Fibroblast of skin of abdomen (primary cell): ENCODE measurements around the gene AP1G2.
A peak's percentile ranks its signal among the peaks of the same experiment; 100 is the strongest.

Experiments used
- DNase-seq: peaks from one replicate; pipeline ENCODE4 v3.0.0-alpha.2; 2013

The AP1G2 gene

DNA sequence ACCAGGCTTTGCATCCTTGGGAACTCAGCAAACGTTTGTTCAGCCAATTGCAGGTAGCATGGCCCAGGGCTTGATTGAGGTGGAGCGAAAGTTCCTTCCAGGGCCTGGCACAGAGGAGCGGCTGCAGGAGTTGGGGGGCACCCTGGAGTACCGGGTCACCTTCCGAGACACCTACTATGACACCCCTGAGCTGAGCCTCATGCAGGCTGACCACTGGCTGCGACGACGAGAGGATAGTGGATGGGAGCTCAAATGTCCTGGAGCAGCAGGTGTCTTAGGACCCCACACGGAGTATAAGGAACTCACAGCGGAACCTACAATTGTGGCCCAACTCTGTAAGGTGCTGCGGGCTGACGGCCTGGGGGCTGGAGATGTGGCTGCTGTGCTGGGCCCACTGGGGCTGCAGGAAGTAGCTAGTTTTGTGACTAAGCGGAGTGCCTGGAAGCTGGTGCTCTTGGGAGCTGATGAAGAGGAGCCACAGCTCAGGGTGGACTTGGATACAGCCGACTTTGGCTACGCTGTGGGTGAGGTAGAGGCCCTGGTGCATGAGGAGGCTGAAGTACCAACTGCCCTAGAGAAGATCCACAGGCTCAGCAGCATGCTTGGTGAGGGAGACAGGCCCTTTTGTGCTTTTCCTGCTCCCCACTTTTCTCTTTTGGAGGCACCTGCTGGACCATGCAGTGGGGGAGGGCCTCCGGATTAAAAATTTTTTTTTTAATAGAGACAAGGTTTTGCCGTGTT is 10.7 kb downstream of the AP1G2 start:
- no peak for DNase-seq

DNA sequence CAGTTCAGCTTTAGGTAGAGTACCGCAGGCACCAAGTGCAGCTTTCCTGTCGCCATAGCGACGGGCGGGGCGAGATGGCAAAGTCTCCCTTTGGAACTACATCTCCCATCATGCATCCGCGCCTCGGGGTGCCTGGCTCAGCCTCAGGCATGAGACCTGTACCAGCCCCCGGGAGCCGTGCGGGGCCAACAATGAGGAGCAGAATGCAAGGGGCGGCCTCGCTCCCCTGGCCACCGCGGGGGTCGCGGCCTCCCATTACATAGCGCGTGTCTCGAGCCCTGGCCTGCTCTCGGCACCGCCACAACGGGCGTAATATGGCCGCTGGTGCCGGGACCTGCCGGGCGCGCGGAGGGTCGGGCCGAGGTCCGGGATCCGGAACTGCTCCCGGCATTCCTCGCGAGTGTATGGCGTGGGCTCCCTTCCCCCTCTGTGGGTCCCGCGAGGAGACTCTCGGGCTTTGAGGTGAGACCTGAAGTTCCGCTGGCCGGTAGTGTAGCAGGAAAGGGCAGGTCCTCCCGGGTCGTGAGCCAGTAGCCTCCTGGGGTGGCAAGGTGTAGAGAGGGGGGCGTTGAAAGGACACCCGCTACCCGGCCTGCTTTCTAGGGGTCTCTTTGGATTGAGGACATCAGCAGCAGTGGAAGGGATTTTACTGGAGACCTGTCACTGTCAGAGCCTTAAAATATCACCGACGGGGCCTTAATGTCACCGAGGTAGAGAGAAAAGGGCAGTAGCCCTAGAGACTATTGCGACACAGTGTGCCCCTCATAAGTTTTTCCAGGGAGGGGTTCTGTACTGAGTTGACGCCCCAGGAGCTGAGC is 11.5 kb downstream of the AP1G2 start, which contains the start of gene THTPA:
THTPA (plus strand) TSS at position 390 of the 818 bp plus-strand sequence. CDS start 487 bp downstream, outside the sequence.
- DNase-seq: peak; percentile 89

DNA sequence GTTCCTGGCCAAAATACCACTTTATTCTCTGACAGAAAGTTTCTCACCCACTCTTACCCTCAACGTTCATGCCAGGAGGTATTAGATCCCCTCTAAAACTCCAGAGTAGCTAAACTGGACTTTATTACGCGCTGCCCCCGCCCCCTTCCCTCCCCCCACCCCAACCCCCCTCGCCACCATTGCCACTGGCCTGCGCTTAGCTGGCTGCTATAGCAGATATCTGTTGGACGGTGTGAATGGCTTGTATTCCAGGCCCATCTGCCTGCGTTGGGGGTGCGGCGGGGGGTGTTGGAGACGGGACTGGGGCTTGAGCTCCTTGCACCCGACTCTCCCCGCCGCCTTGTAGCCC is 12.1 kb downstream of the AP1G2 start:
- no peak for DNase-seq

DNA sequence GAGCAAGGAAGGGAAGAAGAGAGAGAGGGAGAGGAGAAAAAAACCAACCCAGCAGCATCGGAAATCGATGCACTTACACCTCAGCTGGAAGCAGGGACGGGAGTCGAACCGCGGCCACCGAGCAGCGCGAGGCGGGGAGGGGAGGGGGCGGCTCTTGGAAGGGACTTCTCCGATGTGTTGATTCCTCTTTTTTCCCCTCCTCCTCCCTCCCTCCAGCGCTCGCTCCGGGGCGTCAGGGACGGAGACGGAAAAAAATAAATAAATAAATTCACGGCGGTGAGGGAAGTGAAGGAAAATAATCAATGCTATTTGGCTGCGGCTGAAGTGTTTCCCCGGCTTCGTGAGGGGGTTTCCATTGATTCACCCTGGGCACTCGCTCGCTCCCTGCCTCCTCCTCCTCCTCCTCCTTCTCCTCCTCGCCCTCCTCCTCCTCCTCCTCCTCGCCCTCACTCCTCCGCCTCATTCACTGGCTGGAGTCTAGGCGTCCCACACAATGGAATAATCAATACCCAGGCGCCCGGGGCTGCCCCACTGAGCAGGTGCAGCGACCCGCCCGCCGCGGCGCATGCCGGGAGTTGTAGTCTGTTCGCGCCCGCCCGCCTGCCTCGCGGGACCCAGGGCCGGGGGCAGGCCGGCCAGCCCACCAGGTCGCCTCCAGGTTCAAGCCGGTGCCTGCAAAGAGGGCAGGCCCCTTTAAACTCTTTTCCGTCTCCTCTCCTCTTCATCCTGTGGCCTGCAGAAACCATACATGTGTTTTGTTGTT is 16.1 kb downstream of the AP1G2 start, which contains the start of gene ZFHX2:
ZFHX2 (minus strand) TSS at position 500 of the 763 bp plus-strand sequence. CDS start 16,440 bp downstream, outside the sequence.
- peak; percentile 63 for DNase-seq

DNA sequence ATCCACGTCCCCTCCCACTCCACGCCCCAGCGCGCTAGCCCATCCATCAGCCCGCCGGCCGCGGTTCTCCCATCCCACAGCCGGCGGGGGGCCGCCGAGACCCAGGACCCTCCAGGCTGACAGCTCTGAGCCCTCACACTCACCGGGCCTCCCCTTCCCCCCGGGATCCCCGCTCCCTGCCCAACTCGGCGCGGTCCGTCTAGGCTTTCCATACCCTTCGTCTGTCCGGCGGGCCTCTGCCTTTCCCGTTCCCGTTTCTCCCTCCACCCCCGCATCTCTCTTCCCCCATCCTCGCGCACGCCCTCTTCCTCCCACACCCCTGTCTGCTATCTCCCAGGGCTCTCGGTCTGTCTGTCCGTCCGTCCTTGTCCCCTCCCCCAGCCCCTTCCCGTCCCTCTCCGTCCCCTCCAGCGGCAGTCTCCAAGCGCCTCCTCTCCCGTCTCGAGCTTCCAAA is 16.8 kb downstream of the AP1G2 start:
- no peak for DNase-seq

DNA sequence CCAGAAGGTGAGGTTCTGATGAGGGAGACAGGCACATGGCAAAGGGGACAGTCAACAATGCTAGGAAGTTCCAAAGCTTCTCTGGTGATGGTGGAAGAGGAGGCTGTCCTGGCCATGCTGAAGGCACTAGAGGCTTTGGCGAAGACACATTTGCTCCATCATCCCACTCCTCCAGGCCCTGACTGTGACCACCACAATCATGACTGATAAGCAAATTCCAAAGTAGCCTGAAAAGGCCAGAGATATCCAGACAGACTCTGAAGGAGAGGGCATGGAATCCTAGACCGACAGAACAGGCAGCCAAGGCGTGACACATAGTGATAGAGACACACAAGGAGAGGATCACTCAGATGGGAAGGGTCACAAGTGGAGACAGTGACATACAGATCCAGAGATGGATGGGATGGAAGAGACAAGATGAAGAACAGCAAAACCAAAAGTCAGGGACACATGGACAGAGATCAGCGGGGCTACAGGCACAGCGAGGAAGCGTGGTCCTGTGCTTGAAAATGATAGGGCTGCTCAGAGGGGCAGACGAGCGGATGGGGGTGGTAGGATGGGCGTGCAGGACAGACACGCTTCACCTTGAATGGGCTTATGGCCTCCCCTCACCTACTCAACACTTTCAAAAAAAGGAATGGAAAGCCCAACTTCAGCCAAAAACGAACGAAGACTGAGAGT is 17.3 kb downstream of the AP1G2 start:
- DNase-seq: no peak

DNA sequence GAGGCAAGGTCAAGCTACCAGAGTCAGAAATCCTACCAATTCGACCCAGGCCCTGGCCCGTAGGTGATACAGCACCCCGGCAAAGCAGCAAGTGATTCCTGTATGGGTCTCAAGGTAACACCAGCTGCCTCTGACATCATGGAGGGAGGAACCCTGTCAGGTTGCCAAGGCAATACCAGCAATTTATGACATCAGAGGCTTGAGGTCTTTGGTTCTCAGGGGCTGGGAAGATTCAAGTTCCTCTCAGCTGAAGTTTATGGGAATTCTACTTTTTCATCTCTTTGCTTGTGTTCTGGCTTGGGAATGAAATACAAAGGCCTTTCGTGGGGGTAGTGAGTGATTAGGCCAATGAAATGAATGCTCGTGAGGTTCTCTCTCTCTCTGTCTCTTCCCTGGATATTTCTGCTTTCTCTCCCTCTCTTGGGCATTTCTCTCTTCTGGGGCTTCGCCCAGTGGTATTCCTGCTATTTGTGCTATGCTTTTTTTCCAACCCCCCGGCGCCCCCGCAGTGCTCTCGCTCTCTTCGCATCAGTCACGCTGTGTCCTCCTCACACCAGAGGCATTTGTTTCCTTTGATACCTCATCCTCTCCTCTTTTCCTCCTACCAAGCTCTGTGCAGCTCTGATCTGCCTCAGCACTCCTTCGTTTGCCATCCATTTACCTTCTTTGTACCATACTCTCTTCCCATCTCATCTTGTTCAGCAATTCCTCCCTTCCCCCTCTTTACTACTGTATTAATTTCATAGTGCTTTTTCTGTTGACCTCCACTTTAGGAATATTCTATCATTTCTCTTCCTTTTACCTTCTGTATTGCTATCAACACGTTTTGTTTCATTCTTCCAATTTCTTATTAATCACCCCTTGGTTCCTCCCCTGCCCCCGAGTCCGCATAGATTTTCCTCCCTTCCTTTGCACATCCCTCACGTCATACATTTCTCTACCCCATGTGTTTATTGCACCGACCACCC is 19.0 kb downstream of the AP1G2 start:
- peak; percentile 77 for DNase-seq

DNA sequence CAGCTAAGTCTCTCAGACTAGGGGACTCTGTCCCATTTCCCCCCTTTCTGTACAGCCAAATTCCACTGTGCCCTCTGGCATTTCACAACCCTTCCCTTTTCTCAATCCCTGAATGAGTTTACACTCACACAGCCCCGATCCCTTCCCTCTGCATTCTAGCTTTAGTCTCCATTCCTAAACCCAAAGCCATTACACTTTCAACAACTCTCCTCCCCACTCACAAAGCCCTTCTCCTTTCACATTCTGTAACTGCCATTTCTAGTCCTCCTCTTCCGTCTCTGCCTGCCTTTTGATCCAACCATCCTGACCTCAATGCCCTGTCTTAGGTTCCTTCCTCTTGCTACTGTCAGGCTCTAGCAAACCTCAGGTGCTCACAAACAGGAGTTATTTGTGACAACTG is 19.7 kb downstream of the AP1G2 start:
- DNase-seq: no peak

DNA sequence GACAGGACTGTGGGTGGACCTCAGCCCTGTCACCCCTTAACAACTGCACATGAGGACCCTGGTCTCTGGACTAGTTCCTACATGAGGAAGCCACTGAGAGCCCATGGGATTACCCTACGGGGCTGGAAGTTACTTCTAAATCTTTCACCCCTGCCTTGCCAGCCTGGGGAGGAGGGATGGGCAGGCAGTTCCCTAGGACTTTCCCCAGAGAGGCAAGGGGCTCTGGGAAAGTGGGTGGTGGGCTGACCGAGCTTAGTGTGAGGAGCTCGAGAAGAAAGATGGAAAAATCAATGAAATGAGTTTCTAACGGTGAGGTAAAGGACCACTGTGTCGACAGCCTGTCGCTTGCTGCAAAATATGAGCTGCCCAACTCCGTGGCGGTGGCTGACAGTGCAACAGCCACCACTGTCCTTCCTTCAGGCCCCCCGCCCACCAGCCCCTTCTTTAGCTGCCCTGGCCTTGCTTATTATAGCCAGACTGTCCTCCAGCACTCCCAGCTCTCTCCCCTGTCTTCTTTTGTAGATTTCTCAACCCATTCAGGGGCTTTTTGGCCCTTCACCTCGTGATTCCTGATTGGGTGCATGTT is 21.0 kb downstream of the AP1G2 start:
- no peak for DNase-seq

DNA sequence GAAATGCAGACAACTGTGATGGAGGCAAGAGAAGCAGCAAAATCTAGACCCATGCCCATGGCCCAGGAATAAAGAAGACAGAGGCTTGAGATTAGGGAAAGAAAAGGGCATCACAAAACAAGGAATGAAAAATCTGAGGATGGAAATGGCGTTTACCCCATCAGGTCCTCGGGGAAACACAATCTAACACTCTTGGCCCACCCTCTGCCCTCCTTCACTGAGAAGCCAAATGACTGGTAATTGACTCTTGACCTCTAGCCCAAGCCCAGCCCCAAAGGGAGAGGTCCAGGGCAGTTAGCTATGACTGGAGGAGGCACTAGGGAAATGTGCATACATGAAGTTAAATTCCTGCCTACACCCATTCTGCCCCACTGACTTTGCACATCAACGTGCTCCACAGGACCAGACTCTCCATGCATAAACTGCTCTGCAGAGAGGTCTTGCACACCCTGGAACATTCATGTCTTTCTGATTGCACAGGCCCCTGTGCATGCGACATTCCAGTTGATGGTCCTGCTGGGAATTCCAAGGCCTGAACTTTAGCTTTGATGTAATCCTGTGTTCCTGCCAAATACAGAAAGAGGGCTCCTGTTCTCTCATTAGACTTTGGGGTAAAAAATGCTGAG is 21.7 kb downstream of the AP1G2 start:
- no peak for DNase-seq

DNA sequence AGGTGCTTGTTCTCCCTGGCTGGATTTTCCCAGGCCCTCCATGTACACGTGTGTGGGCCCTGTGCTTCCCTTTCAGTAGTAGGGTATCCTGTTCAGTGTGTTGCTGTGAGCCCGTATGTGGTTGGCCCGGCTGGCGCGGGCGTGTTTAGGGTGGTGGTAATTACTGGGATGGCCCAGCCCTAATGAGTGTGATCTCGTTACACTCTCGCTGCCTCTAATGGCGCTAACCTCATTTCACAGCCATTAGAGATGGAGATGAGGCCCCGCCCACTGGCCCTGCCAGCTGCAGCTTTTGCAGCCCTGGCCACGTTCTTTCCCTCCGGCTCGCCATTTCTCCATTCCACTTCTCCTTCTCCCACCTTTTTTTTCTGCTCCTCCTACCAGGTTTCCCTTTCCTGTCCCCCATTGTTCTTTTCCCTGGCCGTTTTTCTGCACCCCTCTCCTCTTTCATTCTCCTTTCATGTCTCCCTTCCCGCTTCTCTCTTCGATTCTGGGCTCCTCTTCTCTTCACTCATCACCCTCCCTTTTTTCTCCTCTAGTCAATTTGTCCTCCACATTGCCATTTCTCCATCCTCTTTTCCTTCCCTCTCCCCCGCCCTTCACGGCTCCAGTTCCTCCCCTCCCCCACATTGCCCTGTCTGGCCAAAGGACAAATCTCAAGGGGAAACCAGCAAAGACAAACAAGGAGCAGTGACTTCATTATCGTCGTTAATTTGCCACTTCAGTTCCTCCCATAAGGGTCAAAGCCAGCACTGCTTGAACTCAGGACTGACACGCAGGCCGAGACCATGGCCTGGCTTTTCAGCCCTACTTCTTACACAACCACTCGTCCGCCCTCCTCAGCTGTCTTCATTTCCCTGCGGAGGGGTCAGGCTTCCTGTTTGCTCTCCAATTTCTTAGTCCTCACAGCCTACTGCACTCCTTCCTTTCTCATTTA is 22.8 kb downstream of the AP1G2 start:
- DNase-seq: no peak

DNA sequence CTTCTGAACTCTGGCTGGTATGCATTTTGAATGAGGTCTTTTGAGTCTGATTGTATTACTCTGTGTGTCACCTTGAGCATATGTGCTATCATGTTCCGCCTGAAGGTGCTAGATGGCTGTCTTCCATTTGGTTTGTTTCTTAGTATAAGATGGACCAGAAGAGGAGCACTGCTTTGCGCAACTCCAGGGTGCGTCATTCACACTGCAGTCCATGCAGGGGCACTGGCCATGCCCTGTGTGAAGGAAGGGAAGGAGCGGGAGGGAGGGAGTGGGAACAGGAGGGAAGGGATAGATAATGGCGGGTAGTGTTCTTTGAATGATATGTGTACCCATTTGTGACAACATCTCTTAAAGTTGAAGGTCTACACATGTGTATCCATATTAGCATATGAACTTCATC is 24.2 kb downstream of the AP1G2 start:
- no peak for DNase-seq

DNA sequence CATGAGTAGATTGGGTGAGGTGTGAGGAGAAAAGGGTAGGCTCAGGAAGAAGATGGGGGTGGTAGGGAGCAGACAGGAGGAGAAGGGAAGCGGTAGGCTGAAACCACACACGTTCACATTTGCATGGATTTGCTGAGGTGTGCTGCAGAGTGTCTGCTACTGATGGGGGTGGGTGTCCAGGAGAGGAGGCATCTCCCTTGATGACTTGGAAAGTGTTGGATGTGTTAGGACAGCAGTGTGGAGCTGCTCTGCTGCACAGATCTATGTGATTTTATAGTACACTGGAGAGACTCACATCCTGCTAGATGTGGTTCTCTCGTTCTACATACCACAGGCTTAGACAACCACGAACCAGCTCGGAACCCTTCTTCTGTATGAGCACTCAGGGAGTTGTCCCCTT is 25.3 kb downstream of the AP1G2 start:
- no peak for DNase-seq

DNA sequence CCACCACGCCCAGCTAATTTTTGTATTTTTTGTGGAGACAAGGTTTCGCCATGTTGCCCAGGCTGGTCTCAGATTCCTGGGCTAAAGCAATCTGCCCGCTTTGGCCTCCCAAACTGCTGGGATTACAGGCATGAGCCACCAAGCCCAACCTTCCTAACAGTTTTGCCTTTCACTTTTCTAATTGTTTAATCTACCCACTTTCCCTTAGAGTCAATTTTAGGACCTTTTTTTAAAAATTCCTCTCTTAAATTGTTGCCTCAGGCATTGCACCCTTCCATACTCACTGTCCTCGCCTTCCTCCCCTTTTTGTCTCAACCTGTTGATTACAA is 27.5 kb downstream of the AP1G2 start:
- no peak for DNase-seq

DNA sequence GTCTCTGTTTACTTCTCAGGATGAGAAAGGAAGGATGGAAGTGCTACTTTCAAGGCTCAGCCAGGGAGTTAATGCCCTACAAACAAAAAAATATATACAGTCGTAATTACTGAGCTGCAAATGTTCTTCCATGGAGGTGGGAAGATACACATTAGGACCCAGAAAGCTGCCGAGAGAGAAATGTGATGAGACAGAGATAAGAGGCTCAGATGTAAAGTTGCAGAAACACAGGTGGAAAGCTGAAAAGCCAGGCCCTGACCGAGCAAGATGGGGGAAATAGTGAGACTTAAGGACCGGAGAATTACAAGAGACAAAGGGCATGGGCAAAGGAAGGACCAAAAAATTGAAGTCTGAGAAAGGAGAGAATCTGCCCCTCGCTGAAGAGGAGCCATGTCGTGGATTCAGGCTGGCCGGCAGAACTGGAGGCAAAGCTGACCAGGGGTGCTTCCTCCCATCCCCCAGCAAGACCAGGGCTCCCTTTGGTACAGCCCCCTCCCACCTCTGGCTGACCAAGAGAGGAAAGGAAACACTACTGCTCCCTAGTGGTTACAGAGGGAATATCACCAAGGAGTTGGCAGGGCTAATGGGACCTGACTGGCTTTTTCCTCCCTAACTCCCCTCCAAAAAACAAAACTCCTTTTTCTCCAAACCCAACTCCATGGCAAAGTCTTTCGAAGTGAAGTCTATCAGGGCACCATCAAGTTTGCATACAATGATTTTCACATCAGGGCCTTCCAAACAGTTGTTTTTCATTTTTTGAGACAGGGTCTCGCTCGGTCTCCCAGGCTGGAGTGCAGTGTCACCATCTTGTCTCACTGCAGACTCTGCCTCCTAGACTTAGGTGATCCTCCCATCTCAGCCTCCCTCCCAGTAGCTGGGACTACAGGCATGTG is 28.1 kb downstream of the AP1G2 start:
- peak; percentile 26 for DNase-seq

DNA sequence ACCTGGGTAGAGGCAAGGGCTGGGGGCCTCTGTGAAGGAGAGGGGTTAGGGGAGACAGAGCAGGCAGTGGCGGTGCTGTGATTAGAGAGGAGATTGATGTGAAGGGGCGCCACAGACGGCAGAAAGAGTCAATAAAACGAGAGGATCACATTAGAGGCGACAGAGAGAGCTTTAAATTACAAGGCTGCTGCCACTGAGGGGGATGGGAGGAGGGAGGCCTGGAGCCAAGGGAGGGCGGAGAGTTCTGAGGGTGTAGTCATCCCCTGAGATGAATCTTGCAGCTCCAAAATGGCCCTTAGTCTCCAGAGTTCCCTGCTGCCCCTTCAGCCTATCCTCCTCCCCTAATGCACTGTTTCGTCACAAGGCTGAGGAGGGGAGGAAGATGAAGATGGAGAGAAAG is 28.8 kb downstream of the AP1G2 start:
- peak; percentile 43 for DNase-seq

DNA sequence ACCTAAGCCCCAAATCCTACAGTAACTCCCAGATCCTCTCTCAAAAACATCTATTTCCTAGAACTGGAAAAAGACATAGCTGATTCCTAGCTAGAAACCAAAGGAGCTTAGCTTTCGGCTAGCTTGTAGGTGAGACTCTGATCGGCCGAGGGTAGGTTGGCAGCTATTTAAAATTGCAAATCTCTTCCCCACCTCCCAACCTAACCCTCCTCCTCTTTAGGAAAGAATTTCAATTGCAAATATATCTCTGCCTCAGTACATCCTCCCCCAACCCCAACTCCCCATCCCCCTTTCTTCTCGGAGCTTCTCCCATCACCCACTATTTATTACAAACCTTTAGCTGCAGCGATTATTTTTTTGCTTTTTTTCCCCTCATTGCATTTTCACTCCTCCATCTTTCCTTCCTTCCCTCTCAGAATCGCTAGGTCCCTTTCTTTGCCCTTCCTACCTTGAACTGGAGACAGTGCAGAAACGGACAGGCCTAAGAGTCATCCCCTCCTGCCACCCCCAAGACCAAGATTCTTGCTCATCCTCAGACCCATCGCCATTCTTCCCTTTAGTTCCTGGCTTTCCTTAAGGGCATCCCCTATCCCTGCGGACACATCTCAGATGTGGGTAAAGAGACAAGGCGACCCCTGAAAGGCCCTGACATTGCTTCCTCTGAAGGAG is 29.4 kb downstream of the AP1G2 start:
- DNase-seq: no peak
